HepG2 (cell line): ENCODE data around the gene ACOT8. TPM values are rescaled to one million over a fixed set of nuclear protein-coding genes. Genes with fewer than 3 reads are reported as not detected.

Source experiments
- ARID4A ChIP-seq: sonication (generic); formaldehyde crosslinking; IDR thresholded peaks from 2 replicates; pipeline ENCODE4 v1.5.0; 2020; ENCODE audit warnings: mild to moderate bottlenecking, missing genetic modification reagents, borderline replicate concordance
- GATA4 ChIP-seq: sonication (generic); IDR thresholded peaks from 2 replicates; pipeline ENCODE4 v1.6.1; 2016; ENCODE audit warnings: antibody characterized with exemption, low read depth, borderline replicate concordance
- GFI1 ChIP-seq: sonication (generic); formaldehyde crosslinking; IDR thresholded peaks from 2 replicates; pipeline ENCODE4 v1.5.0; 2020; ENCODE audit warnings: missing genetic modification reagents, mild to moderate bottlenecking, borderline replicate concordance
- HDAC1 ChIP-seq: sonication (generic); formaldehyde crosslinking; IDR thresholded peaks from 2 replicates; pipeline ENCODE4 v1.5.1; 2020; ENCODE audit warnings: mild to moderate bottlenecking, missing genetic modification reagents
- HMG20A ChIP-seq: IDR thresholded peaks from 2 replicates; pipeline ENCODE4 v1.6.1; 2016; ENCODE audit warnings: borderline replicate concordance
- HMG20B ChIP-seq: conservative IDR thresholded peaks from 2 replicates; pipeline ENCODE4 v1.6.1; 2016; ENCODE audit warnings: missing genetic modification reagents, missing compliant biosample characterization
- HMGA1 ChIP-seq: sonication (generic); formaldehyde crosslinking; conservative IDR thresholded peaks from 2 replicates; pipeline ENCODE4 v1.4.0; 2020; ENCODE audit warnings: missing genetic modification reagents
- HOXA5 ChIP-seq: sonication (generic); formaldehyde crosslinking; IDR thresholded peaks from 2 replicates; pipeline ENCODE4 v1.4.0; 2020; ENCODE audit warnings: missing genetic modification reagents
- MTF2 ChIP-seq: sonication (generic); formaldehyde crosslinking; IDR thresholded peaks from 2 replicates; pipeline ENCODE4 v1.5.0; 2020; ENCODE audit warnings: missing genetic modification reagents, borderline replicate concordance
- PBX2 ChIP-seq: IDR thresholded peaks from 2 replicates; pipeline ENCODE4 v1.6.1; 2016; ENCODE audit warnings: control low read depth
- POLR2AphosphoS5 ChIP-seq: IDR thresholded peaks from 2 replicates; pipeline ENCODE4 v1.6.1; 2012; ENCODE audit warnings: low read depth, low read length
- SIX4 ChIP-seq: sonication (generic); formaldehyde crosslinking; IDR thresholded peaks from 2 replicates; pipeline ENCODE4 v1.4.0; 2020; ENCODE audit warnings: missing genetic modification reagents
- SMYD3 ChIP-seq: sonication (generic); formaldehyde crosslinking; IDR thresholded peaks from 2 replicates; pipeline ENCODE4 v1.8.1; 2023; ENCODE audit warnings: mild to moderate bottlenecking, missing genetic modification reagents
- TEAD2 ChIP-seq: sonication (generic); formaldehyde crosslinking; IDR thresholded peaks from 2 replicates; pipeline ENCODE4 v1.9.0; 2021; ENCODE audit warnings: missing genetic modification reagents
- ZBTB14 ChIP-seq: sonication (generic); formaldehyde crosslinking; IDR thresholded peaks from 2 replicates; pipeline ENCODE4 v1.4.0; 2020; ENCODE audit warnings: missing genetic modification reagents
- ZFP1 ChIP-seq: IDR thresholded peaks from 2 replicates; pipeline ENCODE4 v1.6.1; 2016
- ZFP36L1 ChIP-seq: sonication (generic); formaldehyde crosslinking; IDR thresholded peaks from 2 replicates; pipeline ENCODE4 v1.8.0; 2022; ENCODE audit warnings: mild to moderate bottlenecking, missing genetic modification reagents, moderate library complexity
- ZNF225 ChIP-seq: sonication (generic); formaldehyde crosslinking; IDR thresholded peaks from 2 replicates; pipeline ENCODE4 v1.4.0; 2020; ENCODE audit warnings: mild to moderate bottlenecking, missing genetic modification reagents
- ZNF34 ChIP-seq: sonication (generic); formaldehyde crosslinking; IDR thresholded peaks from 2 replicates; pipeline ENCODE4 v1.4.0; 2020; ENCODE audit warnings: mild to moderate bottlenecking, missing genetic modification reagents, borderline replicate concordance
- ZNF354B ChIP-seq: sonication (generic); formaldehyde crosslinking; IDR thresholded peaks from 2 replicates; pipeline ENCODE4 v1.8.0; 2022; ENCODE audit warnings: mild to moderate bottlenecking, missing genetic modification reagents
- ZNF496 ChIP-seq: sonication (generic); formaldehyde crosslinking; IDR thresholded peaks from 2 replicates; pipeline ENCODE4 v1.8.1; 2023; ENCODE audit warnings: mild to moderate bottlenecking, moderate library complexity, missing genetic modification reagents; ENCODE audit not compliant: insufficient replicate concordance
- ZSCAN29 ChIP-seq: sonication (generic); formaldehyde crosslinking; conservative IDR thresholded peaks from 2 replicates; pipeline ENCODE4 v1.4.0; 2020; ENCODE audit warnings: mild to moderate bottlenecking, missing genetic modification reagents
- polyA plus RNA-seq, 8 experiments: library from polyadenylated mRNA; depleted of rRNA in 3 of 8; stranded (reverse) in 7 of 8; unstranded in 1 of 8; fragments of >200 nt; fragmentation: Illumina TruSeq in 4 of 8; extraction: Trizol in 4 of 8; gene quantifications; 2 replicates each; pipeline versions ENCODE4 v1.2.1 to v1.2.3, GENCODE V29; 2011 to 2016; ENCODE audit warnings: low read depth in 4 of 8, missing spikeins in 1 of 8, mixed read lengths in 1 of 8; ENCODE audit not compliant: insufficient read depth in 1 of 8
- total RNA-seq, 5 experiments: library from RNA; depleted of rRNA; stranded (reverse); fragments of >200 nt; fragmentation: Illumina TruSeq; extraction: Trizol; gene quantifications; 2 replicates each; pipeline ENCODE4 v1.2.3, GENCODE V29; 2016; ENCODE audit warnings: low read depth in 1 of 5
- TF ChIP-seq, protein P1 (sequence below): sonication (generic); formaldehyde crosslinking; conservative IDR thresholded peaks from 2 replicates; pipeline ENCODE4 v1.4.0; 2020; ENCODE audit warnings: missing genetic modification reagents

Gene ACOT8
- total and polyA plus RNA-seq, 2 of the 13 experiments (the other 11 are each of a cell fraction or from before 2014, with no cell fraction given): 31.4 to 45.5 TPM

DNA sequence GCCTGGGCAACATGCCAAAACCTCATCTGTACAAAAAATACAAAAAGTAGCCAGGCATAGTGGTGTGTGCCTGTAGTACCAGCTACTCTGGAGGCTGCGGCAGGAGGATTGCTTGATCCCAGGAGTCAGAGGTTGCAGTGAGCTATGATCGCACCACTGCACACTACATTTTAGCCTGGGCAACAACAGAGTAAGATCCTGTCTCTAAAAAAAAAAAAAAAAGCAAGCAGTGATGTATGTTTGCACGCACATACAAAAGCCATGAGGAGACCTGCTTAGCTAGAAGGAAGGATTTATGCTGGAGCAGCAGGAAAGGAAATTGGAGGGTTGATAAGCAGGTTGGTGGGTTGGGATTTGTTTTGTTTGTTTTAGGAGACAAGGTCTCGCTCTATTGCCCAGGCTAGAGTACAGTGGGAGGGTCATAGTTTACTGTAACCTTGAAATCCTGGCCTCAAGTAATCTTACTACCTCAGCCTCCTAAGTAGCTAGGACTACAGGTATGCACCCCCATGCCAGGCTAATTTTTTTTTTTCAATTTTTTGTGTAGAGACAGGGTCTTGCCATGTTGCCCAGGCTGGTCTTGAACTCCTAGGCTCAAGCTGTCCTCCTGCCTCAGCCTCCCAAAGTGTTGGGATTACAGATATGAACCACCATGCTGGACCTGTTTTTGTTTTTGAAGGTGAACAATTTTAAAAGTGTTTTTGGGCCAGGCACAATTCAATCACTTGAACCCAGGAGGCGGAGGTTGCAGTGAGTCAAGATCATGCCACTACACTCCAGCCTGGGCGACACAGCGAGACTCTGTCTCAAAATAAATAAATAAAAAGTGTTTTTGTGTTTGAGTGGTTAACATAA is 4.3 kb upstream of the ACOT8 start (continued):
- TF ChIP-seq ZNF34 (CRISPR knock-in tag) (no peak), HDAC1 (peak; percentile 55; the same call in 1 of the 2 replicates), TEAD2 (CRISPR knock-in tag) (no peak), HOXA5 (CRISPR knock-in tag) (no peak), ZFP36L1 (CRISPR knock-in tag) (no peak), ZBTB14 (no peak), ARID4A (0 out of 2 replicates have a peak, but pooled peaks have one; percentile 27), PBX2 (CRISPR knock-in tag) (no peak), ZFP1 (CRISPR knock-in tag) (no peak), MTF2 (CRISPR knock-in tag) (no peak), SMYD3 (CRISPR knock-in tag) (0 out of 2 replicates have a peak, but pooled peaks have one; percentile 24), POLR2AphosphoS5 (no peak), ZNF496 (no peak), ZNF225 (no peak), HMGA1 (CRISPR knock-in tag) (no peak), ZSCAN29 (CRISPR knock-in tag) (no peak), SIX4 (no peak), ZNF354B (CRISPR knock-in tag) (no peak), GFI1 (peak; percentile 82; the same call in 1 of the 2 replicates), GATA4 (no peak), HMG20B (CRISPR knock-in tag) (no peak; the same call in 1 of the 2 replicates), HMG20A (CRISPR knock-in tag) (no peak)
- TF ChIP-seq, protein P1, sequence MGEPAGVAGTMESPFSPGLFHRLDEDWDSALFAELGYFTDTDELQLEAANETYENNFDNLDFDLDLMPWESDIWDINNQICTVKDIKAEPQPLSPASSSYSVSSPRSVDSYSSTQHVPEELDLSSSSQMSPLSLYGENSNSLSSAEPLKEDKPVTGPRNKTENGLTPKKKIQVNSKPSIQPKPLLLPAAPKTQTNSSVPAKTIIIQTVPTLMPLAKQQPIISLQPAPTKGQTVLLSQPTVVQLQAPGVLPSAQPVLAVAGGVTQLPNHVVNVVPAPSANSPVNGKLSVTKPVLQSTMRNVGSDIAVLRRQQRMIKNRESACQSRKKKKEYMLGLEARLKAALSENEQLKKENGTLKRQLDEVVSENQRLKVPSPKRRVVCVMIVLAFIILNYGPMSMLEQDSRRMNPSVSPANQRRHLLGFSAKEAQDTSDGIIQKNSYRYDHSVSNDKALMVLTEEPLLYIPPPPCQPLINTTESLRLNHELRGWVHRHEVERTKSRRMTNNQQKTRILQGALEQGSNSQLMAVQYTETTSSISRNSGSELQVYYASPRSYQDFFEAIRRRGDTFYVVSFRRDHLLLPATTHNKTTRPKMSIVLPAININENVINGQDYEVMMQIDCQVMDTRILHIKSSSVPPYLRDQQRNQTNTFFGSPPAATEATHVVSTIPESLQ (CRISPR knock-in tag): no peak
